ENCODE data around the gene GRK3. TPM values are rescaled to one million over a fixed set of nuclear protein-coding genes. Genes with fewer than 3 reads are reported as not detected.
"Not testable (repeated sequence)": the region's sequence is repeated elsewhere in the genome, so short reads cannot be mapped to it uniquely, and the experiment has no call there.

The GRK3 gene
- total RNA-seq, 1 donor from 2014 or later: 34.3 TPM

GRCh38 chr22:25548866-25549464, 15.5 kb upstream of the GRK3 start:
- Histone ChIP-seq H3K27ac (no peak overlapping the region), H3K4me3 (no peak overlapping the region), H3K4me1 (no peaks in the 10 kb centered on the region), H3K9me3 (no peaks in the 10 kb centered on the region), H3K27me3 (ENCODE audit: low read depth) (no peaks in the 10 kb centered on the region), H3K36me3 (no peaks in the 10 kb centered on the region)
- ATAC-seq (no peak), DNase-seq (no peak)
- intact Hi-C loops (cut with DNase I): no loop called here
- TF ChIP-seq CTCF (IDR thresholded peaks at IDR 0.05): no peak

- Histone ChIP-seq H3K36me3 (no peaks in the 10 kb centered on the region), H3K9me3 (no peaks in the 10 kb centered on the region), H3K27me3 (ENCODE audit: low read depth) (no peaks in the 10 kb centered on the region), H3K4me1 (no peaks in the 10 kb centered on the region), H3K4me3 (no peak overlapping the region), H3K27ac (no peak overlapping the region)
- no peak for ATAC-seq
- intact Hi-C loops (cut with DNase I): no loop called here
- TF ChIP-seq CTCF (IDR thresholded peaks at IDR 0.05): no peak
- no peak for DNase-seq
Measured at GRCh38 chr22:25551396-25551795, 13.1 kb upstream of the GRK3 start.

GRCh38 chr22:25552405-25552804, 12.1 kb upstream of the GRK3 start:
- intact Hi-C loops (cut with DNase I); DNase-seq; ATAC-seq; H3K36me3 ChIP-seq; H3K4me1 ChIP-seq; H3K27me3 ChIP-seq (ENCODE audit: low read depth); H3K27ac ChIP-seq; H3K9me3 ChIP-seq; H3K4me3 ChIP-seq: not testable (repeated sequence)

- no peak overlapping the region for H3K27ac ChIP-seq
- no peak overlapping the region for H3K4me3 ChIP-seq
- no peaks in the 10 kb centered on the region for H3K9me3 ChIP-seq
- intact Hi-C loops (cut with DNase I): no loop called here
- H3K36me3 ChIP-seq: no peaks in the 10 kb centered on the region
- DNase-seq: no peak
- ATAC-seq: no peak
- H3K27me3 ChIP-seq (ENCODE audit: low read depth): no peaks in the 10 kb centered on the region
- H3K4me1 ChIP-seq: no peaks in the 10 kb centered on the region
- no peak for TF ChIP-seq CTCF (IDR thresholded peaks at IDR 0.05)
Measured at GRCh38 chr22:25553131-25553530, 11.3 kb upstream of the GRK3 start.

GRCh38 chr22:25554238-25554671, 10.2 kb upstream of the GRK3 start:
- Histone ChIP-seq H3K27ac (no peak overlapping the region), H3K4me1 (no peaks in the 10 kb centered on the region), H3K4me3 (no peak overlapping the region), H3K36me3 (no peaks in the 10 kb centered on the region), H3K27me3 (ENCODE audit: low read depth) (no peaks in the 10 kb centered on the region), H3K9me3 (no peaks in the 10 kb centered on the region)
- no peak for TF ChIP-seq CTCF (IDR thresholded peaks at IDR 0.05)
- DNase-seq (no peak), ATAC-seq (no peak)
- intact Hi-C loops (cut with DNase I): no loop called here

- H3K4me1 ChIP-seq: no peaks in the 10 kb centered on the region
- no peak overlapping the region for H3K4me3 ChIP-seq
- intact Hi-C loops (cut with DNase I): no loop called here
- DNase-seq: no peak
- ATAC-seq: no peak
- H3K27ac ChIP-seq: no peak overlapping the region
- H3K36me3 ChIP-seq: no peaks in the 10 kb centered on the region
- no peaks in the 10 kb centered on the region for H3K27me3 ChIP-seq (ENCODE audit: low read depth)
- no peaks in the 10 kb centered on the region for H3K9me3 ChIP-seq
- no peak for TF ChIP-seq CTCF (IDR thresholded peaks at IDR 0.05)
Measured at GRCh38 chr22:25554689-25555088, 9.8 kb upstream of the GRK3 start.

Measured in lower lobe of right lung (tissue), 2 donors.